DMS53 treated with DMSO at 0.1 percent for 48 hours (cell line): ENCODE data around the gene FNDC11.
"Not testable (repeated sequence)": the region's sequence is repeated elsewhere in the genome, so short reads cannot be mapped to it uniquely, and the experiment has no call there.

Source experiments
- DNase-seq: peaks from one replicate; lab custom pipeline; 2025; ENCODE audit not compliant: unreplicated experiment; lab: John Stamatoyannopoulos, UW

Gene FNDC11

GRCh38 chr20:63552481-63553249, 1.3 kb upstream of the FNDC11 start:
- DNase-seq, result no peak

GRCh38 chr20:63553251-63553932, 567 bp upstream of the FNDC11 start:
- DNase-seq, result no peak

- DNase-seq, result no peak
These were observed 661 bp downstream of the FNDC11 start for GRCh38 chr20:63554361-63555278.

DNA sequence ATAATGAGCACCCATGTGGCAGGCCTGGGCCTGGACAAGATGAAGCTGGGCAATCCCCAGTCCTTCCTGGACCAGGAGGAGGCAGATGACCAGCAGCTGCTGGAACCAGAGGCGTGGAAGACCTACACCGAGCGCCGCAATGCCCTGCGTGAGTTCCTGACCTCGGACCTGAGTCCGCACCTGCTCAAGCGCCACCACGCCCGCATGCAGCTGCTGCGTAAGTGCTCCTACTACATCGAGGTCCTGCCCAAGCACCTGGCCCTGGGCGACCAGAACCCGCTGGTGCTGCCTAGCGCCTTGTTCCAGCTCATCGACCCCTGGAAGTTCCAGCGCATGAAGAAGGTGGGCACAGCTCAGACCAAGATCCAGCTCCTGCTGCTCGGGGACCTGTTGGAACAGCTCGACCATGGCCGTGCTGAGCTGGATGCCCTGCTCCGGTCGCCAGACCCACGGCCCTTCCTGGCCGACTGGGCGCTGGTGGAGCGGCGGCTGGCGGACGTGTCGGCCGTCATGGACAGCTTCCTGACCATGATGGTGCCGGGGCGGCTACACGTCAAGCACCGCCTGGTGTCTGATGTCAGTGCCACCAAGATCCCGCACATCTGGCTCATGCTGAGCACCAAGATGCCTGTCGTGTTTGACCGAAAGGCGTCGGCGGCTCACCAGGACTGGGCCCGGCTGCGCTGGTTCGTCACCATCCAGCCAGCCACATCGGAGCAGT, 1.9 kb downstream of the FNDC11 start:
- DNase-seq, result no peak

GRCh38 chr20:63556873-63557478, 3.0 kb downstream of the FNDC11 start:
- no peak for DNase-seq

DNA sequence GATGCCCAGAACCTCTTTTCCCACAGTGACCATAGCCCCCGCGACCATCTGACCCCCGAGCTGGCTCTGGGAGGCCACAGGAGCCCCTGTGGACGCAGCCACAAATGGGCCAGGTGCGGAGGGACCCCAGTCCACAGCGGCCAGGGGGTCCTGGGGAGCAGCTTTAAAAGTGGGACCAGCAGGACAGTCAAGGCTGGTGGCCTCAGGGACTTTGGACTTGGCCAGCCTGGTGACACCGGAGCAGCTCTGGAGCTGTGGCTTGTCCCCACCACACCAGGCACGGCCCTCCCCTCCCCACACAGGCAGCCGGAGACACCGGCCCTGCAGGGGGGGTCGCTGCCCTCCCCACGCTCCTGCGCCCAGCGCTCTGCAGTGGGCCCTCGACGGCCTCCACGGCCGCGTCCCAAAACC, 3.5 kb downstream of the FNDC11 start:
- no peak for DNase-seq

- DNase-seq, result no peak
These were observed 5.0 kb downstream of the FNDC11 start for GRCh38 chr20:63558804-63559484.

DNA sequence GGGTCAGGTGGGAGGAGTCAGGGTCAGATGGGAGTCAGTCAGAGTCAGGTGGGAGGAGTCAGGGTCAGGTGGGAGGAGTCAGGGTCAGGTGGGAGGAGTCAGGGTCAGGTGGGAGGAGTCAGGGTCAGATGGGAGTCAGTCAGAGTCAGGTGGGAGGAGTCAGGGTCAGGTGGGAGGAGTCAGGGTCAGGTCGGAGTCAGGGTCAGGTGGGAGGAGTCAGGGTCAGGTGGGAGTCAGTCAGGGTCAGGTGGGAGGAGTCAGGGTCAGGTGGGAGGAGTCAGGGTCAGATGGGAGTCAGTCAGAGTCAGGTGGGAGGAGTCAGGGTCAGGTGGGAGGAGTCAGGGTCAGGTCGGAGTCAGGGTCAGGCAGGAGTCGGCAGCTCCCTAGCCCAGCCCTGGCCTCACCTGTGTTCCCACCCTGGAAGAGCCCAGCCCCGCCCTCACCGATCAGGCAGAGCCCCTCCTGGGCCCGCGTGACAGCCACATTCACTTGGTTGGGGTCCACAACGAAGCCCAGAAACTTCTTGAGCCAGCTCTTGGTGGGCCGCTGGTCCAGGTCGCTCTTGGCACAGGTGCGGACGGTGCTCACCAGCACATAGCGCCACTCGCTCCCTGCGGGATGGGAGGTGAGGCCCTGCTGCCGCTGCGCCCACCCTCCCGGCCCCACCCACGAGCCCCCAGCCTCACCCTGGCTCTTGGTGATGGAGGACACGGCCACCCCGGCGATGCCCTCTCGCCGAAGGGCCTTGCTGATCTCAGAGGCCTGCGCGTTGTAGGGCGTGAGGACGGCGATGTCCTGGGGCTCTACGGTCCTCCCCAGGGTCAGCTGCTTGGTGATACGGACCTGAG, 5.8 kb downstream of the FNDC11 start:
- not testable (repeated sequence) for DNase-seq

DNA sequence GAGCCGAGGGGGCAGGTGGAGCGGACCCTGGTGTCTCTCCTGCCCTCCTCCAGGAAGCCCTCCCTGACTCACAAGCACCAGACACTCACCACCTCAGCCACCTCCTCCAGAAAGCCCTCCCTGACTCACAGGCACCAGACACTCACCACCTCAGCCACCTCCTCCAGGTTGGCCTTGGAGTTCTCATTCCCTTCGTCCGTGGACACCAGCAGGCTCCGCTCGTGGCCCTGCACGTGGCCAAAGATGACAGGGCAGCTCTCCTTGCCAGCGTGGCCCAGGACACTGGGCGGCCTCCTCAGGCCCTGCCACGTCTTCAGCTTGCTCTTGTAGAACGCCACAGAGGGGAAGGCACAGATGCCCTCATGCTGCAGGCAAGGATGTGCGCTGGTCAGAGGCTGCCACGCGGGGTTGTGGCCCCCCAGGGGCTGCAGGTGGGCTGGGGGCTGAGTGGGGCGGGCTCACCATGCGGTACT, 6.4 kb downstream of the FNDC11 start:
- no peak for DNase-seq

DNA sequence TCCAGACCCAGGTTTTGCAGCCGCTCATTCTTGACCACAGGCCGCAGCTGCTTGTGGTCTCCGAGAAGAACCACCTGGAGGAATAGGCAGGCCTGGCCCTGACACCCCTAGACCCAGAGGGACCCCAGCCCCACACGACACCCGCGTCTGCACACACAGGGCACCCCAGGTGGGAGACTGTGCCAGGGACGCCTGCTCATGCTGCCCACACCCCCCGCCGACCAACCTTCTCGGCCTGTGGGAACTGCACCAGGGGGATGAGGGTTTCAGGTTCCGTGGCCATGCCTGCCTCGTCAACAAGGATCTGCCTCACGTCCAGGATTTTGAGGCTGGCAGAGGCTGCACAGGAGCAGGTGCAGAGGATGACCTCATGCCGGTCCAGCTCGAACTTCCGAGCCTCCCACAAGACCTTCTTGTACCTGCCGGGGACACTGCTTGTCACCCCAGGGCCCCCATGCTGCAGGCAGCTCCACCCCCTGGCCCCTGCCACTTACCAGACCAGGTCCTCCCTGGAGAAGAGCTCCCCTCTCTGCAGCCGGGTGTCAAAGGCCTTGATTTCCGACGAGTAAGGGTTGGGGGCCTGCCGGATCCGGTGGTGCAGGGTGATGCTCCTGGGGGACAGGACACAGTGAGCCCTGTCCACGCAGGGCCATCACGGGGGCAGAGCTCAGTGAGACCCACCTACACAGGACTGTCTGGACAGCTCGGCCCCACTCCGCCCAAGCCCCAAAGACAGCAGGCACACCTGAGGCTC, 7.1 kb downstream of the FNDC11 start:
- DNase-seq, result no peak

- DNase-seq, result no peak
These were observed 7.9 kb downstream of the FNDC11 start for GRCh38 chr20:63561624-63562396.

DNA sequence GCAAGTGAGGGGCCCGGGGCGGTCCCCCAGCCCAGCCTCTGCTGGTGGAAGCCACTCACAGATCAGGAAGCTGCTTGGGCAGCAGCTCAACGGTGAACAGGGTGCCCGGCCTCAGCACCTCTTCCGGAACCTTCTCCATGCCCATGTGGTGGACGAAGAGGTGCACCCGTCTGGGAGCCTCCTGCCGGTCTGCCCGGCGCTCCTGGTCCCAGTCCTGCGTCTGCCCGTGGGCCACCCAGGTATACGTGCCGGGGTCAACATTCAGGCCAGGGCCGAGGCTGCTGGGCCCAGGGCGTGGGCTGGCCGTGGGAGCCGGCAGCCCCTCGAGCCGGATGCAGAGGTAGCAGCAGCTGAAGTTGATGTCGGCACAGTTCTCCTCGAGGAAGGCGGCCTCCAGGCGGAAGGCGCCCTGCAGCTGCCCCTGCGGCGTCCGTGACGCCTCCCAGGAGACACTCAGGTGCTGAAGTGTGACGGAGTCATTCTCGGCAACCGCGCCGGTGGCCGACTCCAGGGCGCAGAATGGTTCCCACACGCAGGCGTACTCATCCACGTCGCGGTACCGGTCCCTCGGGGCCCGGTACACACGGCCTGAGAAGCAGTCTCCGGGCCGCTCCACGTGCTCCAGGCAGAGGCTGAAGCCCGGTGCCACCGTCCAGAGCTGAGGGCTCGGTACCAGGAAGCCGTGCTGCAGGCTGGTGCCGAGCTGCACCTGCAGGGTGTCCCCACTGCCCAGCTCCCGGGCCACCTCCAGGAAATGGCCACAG, 8.7 kb downstream of the FNDC11 start:
- DNase-seq, result no peak

- no peak for DNase-seq
These were observed 9.4 kb downstream of the FNDC11 start for GRCh38 chr20:63563225-63563935.

- no peak for DNase-seq
These were observed 10.3 kb downstream of the FNDC11 start for GRCh38 chr20:63564036-63564810.

DNA sequence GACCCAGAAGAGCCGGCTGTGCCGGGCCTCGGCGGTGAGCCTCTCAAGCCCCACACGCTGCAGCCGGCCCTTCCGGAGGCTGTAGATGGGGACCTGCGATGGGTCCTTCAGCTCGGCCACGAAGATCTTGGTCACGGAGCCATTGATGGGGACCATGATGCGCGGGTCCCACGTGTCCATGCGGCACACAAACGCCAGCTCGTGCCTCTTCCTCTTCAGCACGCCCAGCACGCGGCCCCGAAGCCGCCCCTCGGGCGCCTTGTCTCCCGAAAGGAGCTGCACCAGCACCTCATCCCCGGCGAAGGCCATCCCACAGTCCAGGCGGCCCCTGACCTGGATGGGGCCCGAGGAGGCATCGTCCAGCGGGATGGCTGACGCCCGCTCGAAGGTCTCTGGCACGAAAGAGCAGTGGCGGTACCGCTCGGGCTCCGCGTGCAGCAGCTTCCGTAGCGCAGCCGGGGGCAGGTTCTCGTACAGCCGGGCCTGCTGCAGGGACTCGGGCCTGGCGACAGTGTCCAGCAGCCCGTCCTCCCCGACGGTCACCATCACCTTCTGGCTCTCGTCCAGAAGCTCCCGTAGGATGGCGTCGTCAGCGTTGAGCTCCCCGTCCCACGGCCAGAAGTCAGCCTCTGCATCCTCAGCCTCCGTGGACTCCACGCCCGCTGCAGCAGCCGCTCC, 11.2 kb downstream of the FNDC11 start:
- no peak for DNase-seq
